NCI-H128 (cell line): ENCODE data around the gene SNTB2.

ENCODE experiments used
- DNase-seq: peaks from one replicate; lab custom pipeline; 2025; ENCODE audit not compliant: unreplicated experiment; lab: John Stamatoyannopoulos, UW

Gene SNTB2

GRCh38 chr16:69338557-69339288 is 151.8 kb downstream of the SNTB2 start:
- no peak for DNase-seq

- peak; percentile 92 for DNase-seq
Observed at GRCh38 chr16:69339289-69340094, 152.5 kb downstream of the SNTB2 start, which contains the start of the genes COG8 and NIP7. Gene COG8, minus strand, starts transcription at chr16:69339564. Its CDS starts 12 bp downstream, at chr16:69339552. Gene NIP7, plus strand, starts transcription at chr16:69339772. Its CDS starts 58 bp downstream, at chr16:69339830.

GRCh38 chr16:69340095-69340644 is 153.2 kb downstream of the SNTB2 start:
- no peak for DNase-seq

GRCh38 chr16:69344171-69344570 is 157.2 kb downstream of the SNTB2 start:
- DNase-seq, result no peak

- DNase-seq, result no peak
Observed at GRCh38 chr16:69345923-69346322, 159.0 kb downstream of the SNTB2 start.

- DNase-seq, result no peak
Observed at GRCh38 chr16:69346683-69347082, 159.7 kb downstream of the SNTB2 start.

GRCh38 chr16:69348222-69348621 is 161.3 kb downstream of the SNTB2 start:
- DNase-seq, result no peak

GRCh38 chr16:69349536-69349935 is 162.6 kb downstream of the SNTB2 start:
- no peak for DNase-seq

GRCh38 chr16:69350536-69351133 is 163.7 kb downstream of the SNTB2 start:
- no peak for DNase-seq

GRCh38 chr16:69351309-69352027 is 164.5 kb downstream of the SNTB2 start, which contains the start of gene TMED6:
Gene TMED6, minus strand, starts transcription at chr16:69351786. Its CDS starts 33 bp downstream, at chr16:69351753.
- no peak for DNase-seq
